Measurements from ENCODE around the gene KDM1A.
"Not testable (repeated sequence)": the region's sequence is repeated elsewhere in the genome, so short reads cannot be mapped to it uniquely, and the experiment has no call there.

DNA sequence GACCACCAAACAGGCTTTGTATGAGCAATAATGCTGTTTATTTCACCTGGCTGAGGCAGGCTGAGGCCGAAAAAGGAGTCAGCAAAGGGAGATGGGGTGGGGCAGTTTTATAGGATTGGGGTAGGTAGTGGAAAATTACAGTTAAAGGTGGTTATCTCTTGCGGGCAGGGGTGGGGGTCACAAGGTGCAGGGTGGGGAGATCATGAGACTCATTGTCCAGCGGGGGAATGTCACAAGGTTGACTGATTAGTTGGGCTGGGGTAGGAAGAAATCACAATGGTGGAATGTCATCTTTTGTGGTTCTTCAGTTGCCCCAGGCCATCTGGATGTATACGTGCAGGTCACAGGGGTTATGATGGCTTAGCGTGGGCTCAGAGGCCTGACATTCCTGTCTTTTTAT, 21.7 kb upstream of the KDM1A start:
- TF ChIP-seq CTCF (IDR thresholded peaks at IDR 0.05 in 2 of 3, conservative IDR thresholded peaks at IDR 0.05 in 1 of 3; ENCODE audit: control insufficient read depth in 2 of 3, extremely low read depth in 1 of 3, insufficient read depth in 1 of 3, low read depth in 3 of 3, low read length in 3 of 3); CEBPB (IDR thresholded peaks at IDR 0.05; ENCODE audit: borderline replicate concordance in 1 of 2, low read depth in 2 of 2, low read length in 2 of 2); SP1 (IDR thresholded peaks at IDR 0.05; ENCODE audit: low read depth, low read length); ZBTB33 (IDR thresholded peaks at IDR 0.05); EZH2 (IDR thresholded peaks at IDR 0.05; ENCODE audit: borderline replicate concordance, control insufficient read depth, low read depth, low read length); RAD51 (IDR thresholded peaks at IDR 0.05); TARDBP (IDR thresholded peaks at IDR 0.05; ENCODE audit: borderline replicate concordance); SMAD5 (IDR thresholded peaks at IDR 0.05; ENCODE audit: low read depth); TAF1 (IDR thresholded peaks at IDR 0.05; ENCODE audit: borderline replicate concordance, low read depth, low read length); TCF12 (IDR thresholded peaks at IDR 0.05; ENCODE audit: low read depth, low read length); POLR2A (IDR thresholded peaks at IDR 0.05; ENCODE audit: low read depth, low read length); EGR1 (IDR thresholded peaks at IDR 0.05; ENCODE audit: borderline replicate concordance in 1 of 2, low read depth in 2 of 2, low read length in 2 of 2); RFX5 (IDR thresholded peaks at IDR 0.05; ENCODE audit: low read depth, low read length); GABPA (IDR thresholded peaks at IDR 0.05; ENCODE audit: low read depth): not testable (repeated sequence)

Data from GM12878 (cell line).